HG02973 (cell line): Measurements from ENCODE around the gene ACOT8.
"Not testable (repeated sequence)": the region's sequence is repeated elsewhere in the genome, so short reads cannot be mapped to it uniquely, and the experiment has no call there.

ENCODE experiments used
- ATAC-seq: cut with Tn5 transposase; IDR thresholded peaks from one replicate; pipeline ENCODE4 v1.9.1; 2021; ENCODE audit warnings: moderate library complexity; ENCODE audit not compliant: unreplicated experiment

Gene ACOT8

GRCh38 chr20:45798935-45799642 is 58.1 kb downstream of the ACOT8 start:
- ATAC-seq, result no peak

- not testable (repeated sequence) for ATAC-seq
These were observed 59.2 kb downstream of the ACOT8 start for GRCh38 chr20:45797955-45798354.

- ATAC-seq, result not testable (repeated sequence)
These were observed 59.7 kb downstream of the ACOT8 start for GRCh38 chr20:45797510-45797909.

- no peak for ATAC-seq
These were observed 60.7 kb downstream of the ACOT8 start for GRCh38 chr20:45796337-45797065.

- no peak for ATAC-seq
These were observed 64.7 kb downstream of the ACOT8 start for GRCh38 chr20:45792317-45793118.
